ENCODE results near the gene ARHGAP26. TPM values are rescaled to one million over a fixed set of nuclear protein-coding genes. Genes with fewer than 3 reads are reported as not detected.

ARHGAP26 gene
- polyA plus RNA-seq, 4 donors: 10.4 to 12.2 (median 11.0) TPM

- DNase-seq (ENCODE audit: low read depth in 4 of 4, low spot score in 3 of 4): no peak
Observed at GRCh38 chr5:142808878-142809598, 38.9 kb downstream of the ARHGAP26 start.

DNA sequence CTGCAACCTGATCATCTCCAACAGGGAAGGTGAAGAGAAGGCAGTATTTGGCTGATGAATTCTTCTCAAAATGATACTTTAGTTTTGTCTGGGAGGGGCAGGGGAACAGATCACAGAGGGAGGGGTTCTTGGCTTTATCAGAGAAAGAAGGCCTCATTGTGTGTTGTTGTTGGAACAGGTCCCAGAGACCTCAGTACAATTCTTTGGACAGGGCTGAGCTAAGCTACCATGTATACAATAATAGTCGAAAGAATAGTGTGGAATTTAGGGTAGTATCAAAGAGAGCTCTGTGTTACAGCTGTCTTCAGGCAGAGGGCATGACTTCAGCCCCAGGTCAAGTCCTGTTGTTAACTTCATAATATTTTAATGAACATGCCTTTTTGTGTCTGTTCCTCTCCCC is 39.9 kb downstream of the ARHGAP26 start:
- no peak for DNase-seq (ENCODE audit: low read depth in 4 of 4, low spot score in 3 of 4)

DNA sequence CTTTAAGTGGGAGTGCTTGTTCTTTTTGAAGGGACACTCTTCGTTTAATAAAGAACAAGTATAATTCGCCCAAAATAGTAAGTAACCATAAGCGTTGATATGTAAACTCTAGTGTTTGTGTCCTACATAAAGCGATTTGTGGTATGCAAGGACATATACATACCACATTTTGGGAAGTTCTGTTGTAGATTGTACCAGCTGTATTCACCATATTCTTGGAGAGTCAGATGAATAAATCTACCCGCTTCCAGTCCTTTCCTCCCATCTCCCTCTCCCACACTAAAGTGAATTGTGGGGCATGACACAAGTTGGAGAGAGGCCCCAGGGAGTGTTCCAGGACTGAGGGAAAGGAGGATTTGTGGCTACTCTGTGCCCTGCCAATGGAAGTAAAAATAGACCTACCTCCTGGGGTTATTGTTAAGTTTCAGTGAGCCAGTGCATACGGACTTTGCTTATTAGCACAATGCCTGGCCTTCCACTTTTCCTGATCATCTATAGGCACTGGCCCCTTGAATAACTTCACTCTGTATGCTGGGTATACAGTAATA is 40.6 kb downstream of the ARHGAP26 start:
- no peak for DNase-seq (ENCODE audit: low read depth in 4 of 4, low spot score in 3 of 4)

GRCh38 chr5:142811866-142812557 is 41.8 kb downstream of the ARHGAP26 start:
- DNase-seq (ENCODE audit: low read depth in 4 of 4, low spot score in 3 of 4): no peak

DNA sequence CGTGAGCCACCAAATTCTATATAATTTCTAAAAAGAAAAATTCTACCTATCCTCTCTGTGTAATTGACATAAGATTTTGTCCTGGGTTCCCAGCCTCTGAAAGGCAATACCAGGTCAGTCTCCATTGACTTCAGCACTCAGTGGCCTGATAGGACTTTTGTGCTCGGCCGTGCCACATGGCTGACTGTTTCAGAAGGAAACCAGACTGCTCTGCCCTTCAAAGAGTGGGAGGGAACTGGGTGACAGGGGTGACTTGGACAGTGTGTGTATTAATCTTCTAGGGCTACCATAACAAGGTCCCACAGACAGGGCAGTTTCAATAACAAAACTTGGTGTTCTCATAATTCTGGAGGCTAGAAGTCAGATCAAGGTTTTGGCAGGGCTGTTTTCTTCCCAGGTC is 43.0 kb downstream of the ARHGAP26 start:
- DNase-seq (ENCODE audit: low read depth in 4 of 4, low spot score in 3 of 4): no peak

- DNase-seq (ENCODE audit: low read depth in 4 of 4, low spot score in 3 of 4): no peak
Observed at GRCh38 chr5:142814122-142814521, 43.9 kb downstream of the ARHGAP26 start.

DNA sequence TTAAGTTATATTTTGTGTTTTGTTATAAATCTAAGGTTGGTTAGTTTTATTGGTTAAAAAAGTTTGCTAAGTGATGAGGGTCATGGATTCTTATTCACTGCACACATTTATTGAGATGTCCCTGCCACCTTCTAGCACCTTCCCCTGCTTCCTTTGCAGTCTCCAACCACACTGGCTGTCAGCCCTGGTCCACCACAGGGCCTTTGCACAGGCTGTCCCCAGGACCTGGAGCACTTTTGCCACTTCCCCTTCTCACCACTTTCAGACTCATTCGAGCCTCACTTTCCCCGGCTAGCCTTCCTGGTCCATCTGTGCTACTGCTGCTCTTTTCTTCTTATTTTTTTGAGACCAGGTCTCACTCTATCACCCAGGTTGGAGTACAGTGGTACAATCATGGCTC is 45.3 kb downstream of the ARHGAP26 start:
- DNase-seq (ENCODE audit: low read depth in 4 of 4, low spot score in 3 of 4): no peak

DNA sequence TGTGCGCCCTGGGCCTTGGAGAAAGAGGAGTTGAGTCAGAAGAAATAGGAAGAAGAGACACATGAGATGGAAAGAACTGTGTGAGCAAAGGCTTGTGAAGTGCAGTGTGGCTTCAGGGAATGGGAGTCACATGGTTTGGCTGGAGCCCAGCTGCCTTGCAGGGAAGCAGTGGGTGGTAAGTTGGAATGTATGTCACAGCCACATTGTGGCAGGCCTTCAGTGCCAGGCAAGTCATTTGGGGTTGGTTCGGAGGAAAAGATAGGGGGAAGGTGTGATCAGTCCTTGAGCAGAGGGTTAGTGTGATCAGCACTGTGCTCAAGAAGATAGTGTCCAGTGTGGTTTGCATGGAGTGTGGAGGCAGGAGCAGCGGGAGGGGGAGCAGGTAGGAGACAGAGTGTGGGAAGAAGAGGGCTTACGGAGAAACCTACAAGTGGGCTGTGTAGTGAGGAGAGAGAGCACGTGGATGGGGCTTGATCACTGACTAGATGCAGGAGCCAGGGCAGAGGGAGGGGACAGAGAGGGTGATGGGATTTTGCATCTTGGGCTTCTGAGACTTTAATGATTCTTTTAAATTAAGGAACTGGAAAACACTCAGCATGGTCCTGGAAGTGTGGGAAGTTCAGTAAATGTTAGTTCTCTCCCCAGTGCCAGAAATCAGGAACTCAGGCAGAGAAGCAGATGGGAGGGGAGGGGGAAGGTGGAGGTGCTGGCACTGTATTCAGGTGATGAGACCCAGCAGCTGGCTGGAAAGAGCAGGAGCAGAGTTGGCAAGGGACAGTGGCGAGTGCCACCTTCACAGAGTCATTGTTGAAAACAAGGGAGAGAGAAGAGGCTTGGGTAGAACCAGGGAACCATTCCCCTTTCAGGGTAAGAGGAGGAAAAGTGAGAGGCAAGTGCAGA is 46.6 kb downstream of the ARHGAP26 start:
- no peak for DNase-seq (ENCODE audit: low read depth in 4 of 4, low spot score in 3 of 4)

DNA sequence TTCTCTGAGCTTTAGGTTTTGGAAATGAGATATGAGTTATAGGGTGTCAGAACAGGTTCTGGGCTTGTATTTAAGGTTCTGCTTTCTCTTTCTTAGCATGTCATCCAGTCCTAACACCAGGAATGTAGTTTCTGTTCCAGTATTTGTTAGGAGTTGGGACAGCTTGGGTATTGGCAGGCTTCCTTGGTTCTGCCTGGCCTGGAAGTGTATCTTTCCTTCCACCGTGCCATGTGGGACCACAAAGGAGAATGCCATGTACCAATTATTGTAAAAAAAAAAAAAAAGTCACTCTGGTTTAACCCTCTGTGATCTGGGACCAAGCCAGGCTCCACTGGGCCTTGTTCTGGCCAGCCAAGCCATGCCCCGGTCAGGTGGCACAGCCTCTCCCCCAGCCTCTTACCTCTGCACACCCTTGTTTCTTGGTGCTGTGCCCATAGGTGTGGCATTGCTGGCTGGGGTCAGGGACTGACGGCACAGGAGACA is 47.8 kb downstream of the ARHGAP26 start:
- no peak for DNase-seq (ENCODE audit: low read depth in 4 of 4, low spot score in 3 of 4)

DNA sequence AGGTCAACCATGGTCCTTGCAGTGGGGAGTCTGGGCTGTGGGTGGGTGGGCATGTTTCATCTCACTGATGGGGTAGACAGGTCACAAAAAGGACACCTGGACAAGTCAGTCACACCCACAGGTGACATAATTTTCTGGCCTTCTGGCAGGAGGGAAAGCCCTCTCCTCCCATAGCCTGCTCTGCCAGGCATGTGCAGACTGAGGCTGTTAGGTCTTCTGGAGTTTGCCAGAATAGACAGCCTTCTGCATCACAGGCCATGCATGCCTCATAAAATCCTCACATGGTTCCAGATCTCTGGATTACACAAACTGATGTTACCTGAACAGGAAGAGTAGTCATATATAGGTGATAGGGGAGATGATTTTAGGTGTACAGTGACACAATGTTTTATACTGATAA is 49.1 kb downstream of the ARHGAP26 start:
- DNase-seq (ENCODE audit: low read depth in 4 of 4, low spot score in 3 of 4): no peak

DNA sequence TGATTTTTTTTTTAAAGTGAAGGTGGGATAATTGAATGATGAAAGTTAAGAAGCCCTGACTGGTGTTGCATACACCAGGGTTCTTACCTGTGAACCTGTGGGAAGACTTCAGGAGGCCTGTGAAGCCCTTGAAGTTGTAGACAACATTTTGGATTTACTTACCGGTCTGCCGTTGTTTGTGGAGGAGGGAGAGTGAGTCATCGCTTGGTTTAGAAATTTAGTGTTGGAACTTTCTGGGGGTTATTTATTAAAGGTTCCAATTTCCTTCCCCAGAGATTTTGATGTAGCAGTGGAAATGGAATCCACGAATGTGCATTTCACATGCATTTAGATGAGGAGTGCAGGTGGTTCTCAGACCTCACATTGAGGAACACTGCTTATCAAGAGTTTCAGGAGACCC is 49.6 kb downstream of the ARHGAP26 start:
- no peak for DNase-seq (ENCODE audit: low read depth in 4 of 4, low spot score in 3 of 4)

- DNase-seq (ENCODE audit: low read depth in 4 of 4, low spot score in 3 of 4): no peak
Observed at GRCh38 chr5:142820447-142820846, 50.3 kb downstream of the ARHGAP26 start.

- DNase-seq (ENCODE audit: low read depth in 4 of 4, low spot score in 3 of 4): no peak
Observed at GRCh38 chr5:142821034-142821732, 51.0 kb downstream of the ARHGAP26 start.

DNA sequence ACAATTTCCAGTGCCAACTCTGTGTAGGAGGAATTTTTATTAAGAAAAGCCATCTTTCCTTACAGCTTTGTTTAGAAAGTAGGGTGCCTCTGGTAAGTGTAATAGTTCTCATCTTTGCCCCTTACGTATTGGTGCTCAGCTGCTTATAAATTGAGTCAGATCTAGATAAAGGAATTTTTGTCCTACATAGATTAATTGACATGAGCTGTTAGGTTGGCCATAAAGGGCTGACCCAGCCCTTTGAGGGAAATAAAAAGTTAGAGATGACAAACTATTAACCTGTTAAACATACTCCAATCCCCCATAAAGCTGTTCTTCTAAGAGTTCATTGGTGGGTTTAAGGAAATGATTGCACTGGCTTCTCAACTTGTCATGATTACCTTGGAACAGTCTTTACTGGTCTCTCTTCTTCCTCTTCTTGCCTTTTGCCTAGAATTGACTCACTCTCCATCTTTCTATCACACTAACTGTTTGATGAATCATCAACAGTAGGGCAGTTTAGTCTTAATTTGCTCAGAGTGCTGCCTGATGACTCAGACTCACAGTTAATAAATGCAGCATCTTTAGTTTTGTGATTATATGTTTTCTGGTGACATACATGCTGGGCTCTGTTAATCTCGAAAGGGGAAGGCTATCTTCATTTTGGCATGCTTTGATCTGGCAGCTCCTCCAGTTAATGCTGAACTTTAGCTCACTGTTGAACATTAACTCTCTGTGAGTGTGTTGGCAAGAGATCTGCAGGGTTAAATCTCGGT is 51.7 kb downstream of the ARHGAP26 start:
- DNase-seq (ENCODE audit: low read depth in 4 of 4, low spot score in 3 of 4): no peak

DNA sequence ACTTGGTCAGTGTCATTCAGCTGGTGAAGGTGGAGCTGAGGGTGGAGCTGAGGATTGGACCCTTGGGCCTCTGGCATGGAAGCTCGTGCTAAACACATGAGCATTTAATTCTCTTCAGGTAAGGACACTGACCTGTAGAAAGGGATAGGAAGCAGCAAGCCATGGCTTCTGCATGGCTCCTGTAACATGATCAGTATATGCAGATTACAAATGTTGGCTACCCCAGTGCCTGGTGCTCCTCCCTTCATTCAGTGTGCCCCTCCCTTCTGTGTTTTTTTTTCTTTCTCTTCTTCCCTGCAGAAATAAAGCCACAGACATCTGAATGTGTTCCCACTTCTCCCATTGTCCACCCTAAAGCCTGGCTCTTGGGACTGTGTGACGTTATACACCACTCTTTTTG is 52.9 kb downstream of the ARHGAP26 start:
- DNase-seq (ENCODE audit: low read depth in 4 of 4, low spot score in 3 of 4): no peak

DNA sequence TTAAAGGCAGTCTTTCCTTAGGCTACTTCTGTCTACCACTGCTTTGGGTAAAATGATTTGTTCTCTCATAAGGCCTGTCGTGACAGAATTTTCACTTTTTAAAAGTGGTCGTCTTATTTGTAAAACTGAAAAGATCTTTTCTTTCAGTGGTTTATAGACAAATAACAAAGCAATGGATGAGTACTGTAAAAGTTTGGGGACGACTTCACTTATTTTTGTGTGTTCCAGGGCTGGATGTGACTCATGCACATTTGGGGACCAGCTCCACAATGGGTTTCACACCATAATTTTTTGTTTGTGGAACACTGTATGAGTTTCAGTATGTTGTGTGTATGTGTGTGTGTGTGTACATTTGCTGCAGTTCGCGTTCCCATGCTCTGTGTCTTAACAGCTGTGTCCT is 53.6 kb downstream of the ARHGAP26 start:
- no peak for DNase-seq (ENCODE audit: low read depth in 4 of 4, low spot score in 3 of 4)

- DNase-seq (ENCODE audit: low read depth in 4 of 4, low spot score in 3 of 4): no peak
Observed at GRCh38 chr5:142824391-142824790, 54.2 kb downstream of the ARHGAP26 start.

DNA sequence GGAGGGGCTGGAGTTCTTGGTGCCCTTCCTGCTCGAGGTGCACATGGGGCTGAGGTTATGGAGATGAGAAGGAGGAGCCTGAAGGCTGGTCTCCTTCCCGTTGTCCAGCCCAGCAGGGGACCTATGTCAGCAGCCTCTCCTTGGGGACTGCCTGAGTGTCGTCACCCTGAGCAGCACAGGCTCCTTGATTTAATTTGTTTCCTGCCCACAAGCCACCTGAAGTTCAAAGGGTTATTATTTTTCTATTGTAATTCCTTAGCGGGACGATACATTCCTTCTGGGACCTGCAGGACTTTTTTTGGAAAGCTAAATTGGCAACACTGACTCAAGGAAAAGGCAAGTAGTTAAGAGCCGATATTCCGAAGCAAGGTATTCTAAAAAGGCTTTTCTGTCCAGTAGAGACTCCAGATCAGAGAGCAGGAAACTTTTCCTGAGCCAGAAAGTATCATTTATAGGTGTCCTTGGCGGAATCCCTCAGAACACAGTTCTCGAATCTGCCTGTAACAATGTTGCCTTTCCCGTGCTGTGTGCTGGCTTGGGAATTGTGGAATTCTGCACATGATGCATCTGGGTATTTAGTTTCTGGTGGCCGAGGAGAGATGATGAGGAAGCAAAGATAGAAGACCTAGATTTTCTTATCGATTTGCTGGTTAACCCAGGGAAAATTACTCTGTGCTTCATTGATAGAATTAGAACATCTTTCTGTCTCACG is 55.4 kb downstream of the ARHGAP26 start:
- no peak for DNase-seq (ENCODE audit: low read depth in 4 of 4, low spot score in 3 of 4)

DNA sequence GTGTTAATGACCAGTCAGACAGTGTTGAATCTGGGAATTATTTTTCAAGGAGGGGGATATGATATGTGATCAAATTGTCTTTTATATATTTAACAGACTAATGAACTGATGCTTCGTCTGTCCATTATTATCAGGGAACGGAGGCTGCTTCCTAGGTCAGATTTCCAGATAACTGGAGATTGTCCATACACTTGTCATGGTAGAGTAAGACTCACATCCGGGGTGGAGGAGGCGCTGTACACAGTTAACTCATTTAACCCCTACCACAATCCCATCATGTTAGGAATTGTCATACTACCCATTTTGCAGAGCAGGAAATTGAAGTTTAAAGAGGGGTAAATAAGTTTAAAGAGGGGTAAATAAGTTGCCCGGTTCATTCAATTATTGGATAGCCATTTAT is 55.9 kb downstream of the ARHGAP26 start:
- no peak for DNase-seq (ENCODE audit: low read depth in 4 of 4, low spot score in 3 of 4)
